Medulla oblongata (tissue), 1 donor: ENCODE measurements around the gene NDUFA3.

Experiments used
- DNase-seq: peaks from one replicate; pipeline ENCODE4 v3.0.0-alpha.2; 2015; ENCODE audit errors: extremely low spot score

Gene NDUFA3

GRCh38 chr19:54137699-54138488 is 35.2 kb downstream of the NDUFA3 start, which contains the start of gene CNOT3:
Gene CNOT3, plus strand, starts transcription at chr19:54137762. Its CDS starts 5,217 bp downstream, at chr19:54142979.
- DNase-seq: no peak

- no peak for DNase-seq
Measured at GRCh38 chr19:54138489-54139256, 36.0 kb downstream of the NDUFA3 start.

- DNase-seq: no peak
Measured at GRCh38 chr19:54141356-54141755, 38.7 kb downstream of the NDUFA3 start.

- no peak for DNase-seq
Measured at GRCh38 chr19:54142166-54142780, 39.6 kb downstream of the NDUFA3 start.

GRCh38 chr19:54145541-54146158 is 43.0 kb downstream of the NDUFA3 start:
- DNase-seq: no peak

GRCh38 chr19:54147676-54148075 is 45.0 kb downstream of the NDUFA3 start:
- no peak for DNase-seq

GRCh38 chr19:54148158-54148557 is 45.5 kb downstream of the NDUFA3 start:
- DNase-seq: no peak

GRCh38 chr19:54149021-54149812 is 46.6 kb downstream of the NDUFA3 start:
- DNase-seq: no peak

GRCh38 chr19:54151362-54152035 is 48.8 kb downstream of the NDUFA3 start:
- no peak for DNase-seq

GRCh38 chr19:54152267-54152666 is 49.6 kb downstream of the NDUFA3 start:
- DNase-seq: no peak

- DNase-seq: no peak
Measured at GRCh38 chr19:54152878-54153524, 50.3 kb downstream of the NDUFA3 start.

GRCh38 chr19:54153731-54154326 is 51.2 kb downstream of the NDUFA3 start:
- DNase-seq: no peak

GRCh38 chr19:54154603-54155345 is 52.1 kb downstream of the NDUFA3 start:
- no peak for DNase-seq

- no peak for DNase-seq
Measured at GRCh38 chr19:54155694-54156093, 53.0 kb downstream of the NDUFA3 start.

- DNase-seq: no peak
Measured at GRCh38 chr19:54156490-54156889, 53.8 kb downstream of the NDUFA3 start.

GRCh38 chr19:54156953-54157352 is 54.3 kb downstream of the NDUFA3 start:
- DNase-seq: no peak
